Fibroblast of pulmonary artery (primary cell): ENCODE measurements around the gene PODXL.

Source experiments
- DNase-seq: peaks from one replicate; pipeline ENCODE4 v3.0.0-alpha.2; 2010; ENCODE audit warnings: low read depth
- H3K4me3 ChIP-seq: replicated peaks from 2 replicates; pipeline ENCODE4 v1.5.1; 2011; ENCODE audit warnings: low read depth, mild to moderate bottlenecking, control low read depth, low read length, moderate library complexity
- TF ChIP-seq, protein P1 (sequence below): IDR thresholded peaks from 2 replicates; pipeline ENCODE4 v1.5.1; 2011; ENCODE audit warnings: mild to moderate bottlenecking, control low read depth, low read length, inconsistent platforms; ENCODE audit errors: missing control alignments

PODXL gene

DNA sequence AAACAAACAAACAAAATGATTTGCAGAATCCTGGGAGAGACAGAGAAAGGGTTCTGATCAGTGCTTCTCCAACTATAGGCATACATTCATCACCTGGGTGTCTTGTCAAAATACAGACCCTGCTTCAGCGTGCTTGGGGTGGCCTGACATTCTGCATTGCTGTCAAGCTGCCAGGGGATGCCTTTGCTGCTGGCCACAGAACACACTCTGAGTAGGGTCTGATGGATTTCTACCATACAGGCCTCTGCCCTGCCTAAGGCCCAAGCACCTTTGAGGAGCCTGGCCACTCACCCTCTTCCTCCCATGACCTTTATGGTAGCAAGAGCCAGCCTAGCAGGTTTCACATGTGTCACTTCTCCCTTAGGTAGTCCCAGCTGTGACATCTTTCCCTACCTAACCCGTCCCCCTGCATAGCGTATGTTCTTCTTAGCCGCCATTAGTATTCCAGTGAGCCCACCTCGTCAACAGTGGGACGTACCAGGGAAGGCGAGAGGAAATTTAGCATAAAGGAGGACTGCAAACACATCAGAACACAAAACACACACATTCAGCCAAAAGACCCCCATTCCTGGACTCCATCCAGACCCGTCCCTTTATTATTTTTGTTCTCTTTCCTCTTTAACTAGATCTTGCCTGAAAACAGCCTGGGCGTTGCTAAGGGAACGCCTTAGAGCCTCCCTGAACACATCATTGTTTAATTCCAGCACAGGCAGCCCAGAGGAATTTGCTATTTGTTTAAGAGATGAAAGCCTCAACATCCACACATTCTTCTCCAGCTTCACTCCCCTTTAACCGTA is 43.9 kb upstream of the PODXL start:
- H3K4me3 ChIP-seq, result no peak overlapping the region
- TF ChIP-seq, protein P1, sequence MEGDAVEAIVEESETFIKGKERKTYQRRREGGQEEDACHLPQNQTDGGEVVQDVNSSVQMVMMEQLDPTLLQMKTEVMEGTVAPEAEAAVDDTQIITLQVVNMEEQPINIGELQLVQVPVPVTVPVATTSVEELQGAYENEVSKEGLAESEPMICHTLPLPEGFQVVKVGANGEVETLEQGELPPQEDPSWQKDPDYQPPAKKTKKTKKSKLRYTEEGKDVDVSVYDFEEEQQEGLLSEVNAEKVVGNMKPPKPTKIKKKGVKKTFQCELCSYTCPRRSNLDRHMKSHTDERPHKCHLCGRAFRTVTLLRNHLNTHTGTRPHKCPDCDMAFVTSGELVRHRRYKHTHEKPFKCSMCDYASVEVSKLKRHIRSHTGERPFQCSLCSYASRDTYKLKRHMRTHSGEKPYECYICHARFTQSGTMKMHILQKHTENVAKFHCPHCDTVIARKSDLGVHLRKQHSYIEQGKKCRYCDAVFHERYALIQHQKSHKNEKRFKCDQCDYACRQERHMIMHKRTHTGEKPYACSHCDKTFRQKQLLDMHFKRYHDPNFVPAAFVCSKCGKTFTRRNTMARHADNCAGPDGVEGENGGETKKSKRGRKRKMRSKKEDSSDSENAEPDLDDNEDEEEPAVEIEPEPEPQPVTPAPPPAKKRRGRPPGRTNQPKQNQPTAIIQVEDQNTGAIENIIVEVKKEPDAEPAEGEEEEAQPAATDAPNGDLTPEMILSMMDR, result no peak
- peak; percentile 41 for DNase-seq

DNA sequence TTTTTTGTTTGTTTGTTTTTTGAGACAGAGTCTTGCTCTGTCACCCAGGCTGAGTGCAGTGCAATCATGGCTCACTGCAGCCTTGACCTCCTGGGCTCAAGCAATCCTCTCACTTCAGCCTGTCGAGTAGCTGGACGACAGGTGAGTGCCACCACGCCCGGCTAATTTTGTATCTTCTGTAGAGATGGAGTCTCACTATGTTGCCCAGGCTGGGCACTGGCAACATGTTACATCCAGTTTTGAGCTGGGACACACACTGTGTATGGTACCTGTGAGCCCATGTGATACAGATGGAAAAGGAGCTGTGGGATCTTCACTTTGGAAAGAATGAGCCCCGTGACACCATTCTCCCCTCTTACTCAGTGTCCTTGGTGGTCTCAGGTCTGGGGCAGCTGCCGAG is 40.4 kb upstream of the PODXL start:
- TF ChIP-seq, protein P1, result no peak

DNA sequence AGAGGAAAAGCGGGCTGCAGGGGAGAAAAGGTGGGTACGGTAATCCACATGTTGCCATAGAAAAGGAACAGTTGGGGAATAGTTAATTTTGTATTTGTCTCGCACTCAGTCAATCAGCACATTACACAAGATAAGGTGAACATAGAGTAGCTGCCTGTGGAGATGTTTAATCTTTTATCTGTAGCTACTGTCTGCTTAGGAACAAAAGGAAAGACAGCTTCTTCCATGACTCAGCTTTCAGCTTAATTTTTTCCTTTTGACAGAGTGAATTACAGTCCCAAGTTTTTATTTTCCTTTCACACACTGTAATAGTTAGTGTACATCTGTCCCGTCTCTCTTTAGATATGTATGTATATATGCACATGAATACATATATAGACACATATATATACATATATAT is 39.3 kb upstream of the PODXL start:
- no peak for DNase-seq
- H3K4me3 ChIP-seq, result no peak overlapping the region
- TF ChIP-seq, protein P1, result no peak

More for the DNA sequence above, 40.4 kb upstream of the PODXL start:
- no peak overlapping the region for H3K4me3 ChIP-seq
- no peak for DNase-seq

DNA sequence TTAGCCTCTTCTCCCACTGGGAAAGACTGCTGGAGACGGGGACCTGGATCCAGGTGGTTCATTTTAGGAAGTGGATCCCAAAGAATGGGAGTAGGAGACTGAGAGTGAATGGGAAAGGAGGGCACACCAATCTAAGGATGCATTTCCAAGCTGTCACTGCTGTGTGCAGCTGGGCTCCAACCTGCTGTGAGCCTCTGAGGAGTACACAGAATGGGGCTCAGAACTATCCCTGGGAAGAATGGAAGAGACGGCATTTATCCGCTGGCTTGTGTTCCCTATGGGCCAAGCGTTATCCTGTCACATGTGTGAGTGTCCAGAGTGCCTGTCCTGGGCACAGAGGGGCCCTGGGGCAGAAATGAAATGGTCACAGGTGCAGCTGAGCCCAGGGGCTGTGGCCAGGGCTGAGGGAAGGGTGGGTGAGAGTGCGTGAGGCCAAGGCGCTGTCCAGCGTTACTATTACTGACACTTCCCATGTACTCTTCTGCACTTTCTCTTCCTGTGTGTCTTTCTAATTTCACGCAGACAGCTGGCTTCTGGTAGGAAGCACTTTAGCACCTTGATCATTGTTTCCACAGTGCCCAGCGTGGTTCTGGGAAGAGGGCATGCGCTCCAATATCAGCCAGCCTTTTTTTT is 35.4 kb upstream of the PODXL start:
- no peak overlapping the region for H3K4me3 ChIP-seq
- TF ChIP-seq, protein P1, result no peak
- no peak for DNase-seq

DNA sequence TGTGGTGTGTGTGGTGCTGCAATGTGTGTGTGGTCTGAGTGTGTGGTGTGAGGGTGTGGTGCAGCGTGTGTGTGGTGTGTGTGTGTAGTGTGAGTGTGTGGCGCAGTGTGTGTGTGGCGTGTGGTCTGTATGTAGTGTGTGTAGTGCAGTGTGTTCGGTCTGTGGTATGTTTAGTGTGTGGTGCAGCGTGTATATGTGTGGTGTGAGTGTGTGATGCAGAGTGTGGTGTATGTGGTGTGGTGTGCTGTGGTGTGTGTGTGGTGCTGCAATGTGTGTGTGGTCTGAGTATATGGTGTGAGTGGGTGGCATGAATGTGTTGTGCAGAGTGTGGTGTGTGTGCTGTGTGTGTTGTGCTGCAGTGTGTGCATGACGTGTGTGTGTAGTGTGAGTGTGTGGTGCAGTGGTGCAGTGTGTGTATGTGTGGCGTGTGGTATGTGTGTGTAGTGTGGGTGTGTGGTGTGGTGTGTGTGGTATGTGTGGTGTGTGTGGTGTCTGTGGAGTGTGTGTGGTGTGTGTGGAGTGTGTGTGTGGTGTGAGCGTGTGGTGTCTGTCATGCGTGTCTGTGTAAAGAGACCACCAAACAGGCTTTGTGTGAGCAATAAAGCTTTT is 31.0 kb upstream of the PODXL start:
- no peak overlapping the region for H3K4me3 ChIP-seq
- TF ChIP-seq, protein P1, result no peak
- DNase-seq, result no peak

DNA sequence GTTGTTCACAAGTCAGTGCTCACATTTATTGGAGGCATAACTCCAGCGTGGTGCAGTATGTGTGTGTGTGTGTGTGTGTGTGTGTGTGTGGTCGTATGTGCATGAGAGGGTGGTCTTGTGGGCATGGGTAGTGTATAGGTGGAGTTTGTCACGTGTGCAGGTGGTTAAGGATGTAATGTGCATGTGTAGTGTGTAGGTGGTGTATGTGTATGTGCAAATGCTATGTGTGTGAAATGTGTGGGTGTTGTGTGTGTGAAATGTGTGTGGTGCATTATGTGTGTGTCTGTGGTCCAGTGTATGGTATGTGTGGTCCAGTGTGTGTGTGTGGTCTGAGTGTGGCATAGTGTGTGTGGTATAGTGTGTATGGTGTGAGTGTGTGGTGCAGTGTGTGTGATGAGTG is 30.3 kb upstream of the PODXL start:
- no peak for DNase-seq
- TF ChIP-seq, protein P1, result no peak

More for the DNA sequence above, 30.3 kb upstream of the PODXL start:
- H3K4me3 ChIP-seq, result no peak overlapping the region
